Nephron (organoid): ENCODE measurements around the gene PHACTR4.
A peak's percentile ranks its signal among the peaks of the same experiment; 100 is the strongest.
"Not testable (repeated sequence)": the region's sequence is repeated elsewhere in the genome, so short reads cannot be mapped to it uniquely, and the experiment has no call there.

Experiments
- H3K27ac Mint-ChIP-seq, 3 experiments: 2 replicates each; pipeline ENCODE4 v1.8.0; 2020; ENCODE audit warnings: mixed read lengths in 3 of 3, mild to moderate bottlenecking in 2 of 3, moderate library complexity in 1 of 3
- H3K27me3 Mint-ChIP-seq: 2 replicates; pipeline ENCODE4 v1.8.0; 2021; ENCODE audit warnings: low read depth, mild to moderate bottlenecking, moderate library complexity, mixed read lengths
- H3K36me3 Mint-ChIP-seq: 2 replicates; pipeline ENCODE4 v1.8.0; 2020; ENCODE audit warnings: low read depth, mixed read lengths
- H3K4me1 Mint-ChIP-seq: 2 replicates; pipeline ENCODE4 v1.8.0; 2020; ENCODE audit warnings: mixed read lengths
- H3K4me3 Mint-ChIP-seq, 3 experiments: 2 replicates each; pipeline ENCODE4 v1.8.0; 2020; ENCODE audit warnings: mild to moderate bottlenecking in 3 of 3, mixed read lengths in 3 of 3, moderate library complexity in 2 of 3
- H3K9me3 Mint-ChIP-seq: 2 replicates; pipeline ENCODE4 v1.8.0; 2020; ENCODE audit warnings: mixed read lengths
- TF ChIP-seq, protein P1 (sequence below), 3 experiments: fragments of 200-600 bp; sonication (generic); IDR thresholded peaks; one replicate each; pipeline ENCODE4 v1.5.0; 2021; ENCODE audit warnings: antibody characterized with exemption in 3 of 3; ENCODE audit not compliant: unreplicated experiment in 3 of 3

PHACTR4 gene

DNA sequence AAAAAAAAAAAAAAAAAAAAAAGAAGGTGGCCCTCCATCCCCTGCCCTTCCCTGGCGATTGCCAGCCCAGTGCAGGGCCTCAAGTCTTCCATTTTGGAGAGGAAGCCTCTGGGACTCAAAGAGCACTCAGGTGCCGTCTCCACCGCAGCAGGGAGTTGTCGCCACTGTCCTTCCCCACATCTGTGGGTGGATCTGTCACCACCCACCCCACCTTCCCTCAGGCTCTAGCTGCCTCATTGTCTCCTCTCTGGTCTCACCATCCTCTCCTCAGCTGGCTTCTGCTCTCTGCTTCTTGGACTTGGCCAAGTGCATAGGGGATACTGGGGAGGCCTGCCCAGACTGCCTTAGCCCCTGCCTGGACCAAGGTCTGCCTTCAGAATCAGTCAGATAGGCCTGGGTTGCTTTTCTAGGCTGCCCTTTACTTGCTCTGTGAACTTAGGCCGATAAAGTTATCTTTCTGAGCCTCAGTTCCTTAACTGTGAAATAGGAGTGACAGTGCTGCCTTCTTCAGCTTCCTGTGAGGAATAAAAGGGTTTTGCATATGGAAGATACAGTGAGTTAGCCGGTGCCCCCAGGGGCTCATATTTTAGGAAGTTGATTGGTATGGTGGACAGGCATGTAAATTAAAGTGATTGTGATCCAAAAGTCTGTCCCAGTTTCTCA is 152.1 kb downstream of the PHACTR4 start:
- Mint-ChIP-seq H3K4me1 (peaks cover 19% of the 10 kb centered on the region), H3K36me3 (peaks cover 18% of the 10 kb centered on the region), H3K9me3 (no peaks in the 10 kb centered on the region), H3K4me3 (peak overlapping the region; percentile 36 to 70 (median 69)), H3K27me3 (no peaks in the 10 kb centered on the region), H3K27ac (peak overlapping the region in 1 of 3 experiments; percentile 62)
- TF ChIP-seq, protein P1, sequence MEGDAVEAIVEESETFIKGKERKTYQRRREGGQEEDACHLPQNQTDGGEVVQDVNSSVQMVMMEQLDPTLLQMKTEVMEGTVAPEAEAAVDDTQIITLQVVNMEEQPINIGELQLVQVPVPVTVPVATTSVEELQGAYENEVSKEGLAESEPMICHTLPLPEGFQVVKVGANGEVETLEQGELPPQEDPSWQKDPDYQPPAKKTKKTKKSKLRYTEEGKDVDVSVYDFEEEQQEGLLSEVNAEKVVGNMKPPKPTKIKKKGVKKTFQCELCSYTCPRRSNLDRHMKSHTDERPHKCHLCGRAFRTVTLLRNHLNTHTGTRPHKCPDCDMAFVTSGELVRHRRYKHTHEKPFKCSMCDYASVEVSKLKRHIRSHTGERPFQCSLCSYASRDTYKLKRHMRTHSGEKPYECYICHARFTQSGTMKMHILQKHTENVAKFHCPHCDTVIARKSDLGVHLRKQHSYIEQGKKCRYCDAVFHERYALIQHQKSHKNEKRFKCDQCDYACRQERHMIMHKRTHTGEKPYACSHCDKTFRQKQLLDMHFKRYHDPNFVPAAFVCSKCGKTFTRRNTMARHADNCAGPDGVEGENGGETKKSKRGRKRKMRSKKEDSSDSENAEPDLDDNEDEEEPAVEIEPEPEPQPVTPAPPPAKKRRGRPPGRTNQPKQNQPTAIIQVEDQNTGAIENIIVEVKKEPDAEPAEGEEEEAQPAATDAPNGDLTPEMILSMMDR (IDR thresholded peaks at IDR 0.05; ENCODE audit: unreplicated experiment in 3 of 3) = no peak

- not testable (repeated sequence) for H3K9me3 Mint-ChIP-seq, H3K27ac Mint-ChIP-seq, H3K4me3 Mint-ChIP-seq, H3K27me3 Mint-ChIP-seq
- Mint-ChIP-seq H3K4me1 (peaks cover 17% of the 10 kb centered on the region), H3K36me3 (peaks cover 18% of the 10 kb centered on the region)
Observed at GRCh38 chr1:28522537-28522936, 153.0 kb downstream of the PHACTR4 start.

GRCh38 chr1:28525002-28525642 is 155.6 kb downstream of the PHACTR4 start:
- H3K27ac Mint-ChIP-seq, H3K27me3 Mint-ChIP-seq, H3K4me3 Mint-ChIP-seq, H3K9me3 Mint-ChIP-seq, H3K4me1 Mint-ChIP-seq: not testable (repeated sequence)
- peaks cover 24% of the 10 kb centered on the region for H3K36me3 Mint-ChIP-seq

GRCh38 chr1:28526886-28527285 is 157.3 kb downstream of the PHACTR4 start:
- H3K27ac Mint-ChIP-seq = no peak overlapping the region
- peaks cover 31% of the 10 kb centered on the region for H3K36me3 Mint-ChIP-seq
- no peaks in the 10 kb centered on the region for H3K27me3 Mint-ChIP-seq
- H3K4me3 Mint-ChIP-seq = no peak overlapping the region
- H3K9me3 Mint-ChIP-seq = no peaks in the 10 kb centered on the region
- peaks cover under 1% of the 10 kb centered on the region for H3K4me1 Mint-ChIP-seq
- TF ChIP-seq, protein P1 (IDR thresholded peaks at IDR 0.05; ENCODE audit: unreplicated experiment in 3 of 3) = no peak

GRCh38 chr1:28530456-28530855 is 160.9 kb downstream of the PHACTR4 start:
- TF ChIP-seq, protein P1 (IDR thresholded peaks at IDR 0.05; ENCODE audit: unreplicated experiment in 3 of 3) = no peak
- no peak overlapping the region for H3K27ac Mint-ChIP-seq
- no peaks in the 10 kb centered on the region for H3K27me3 Mint-ChIP-seq
- H3K4me3 Mint-ChIP-seq = no peak overlapping the region
- H3K9me3 Mint-ChIP-seq = no peaks in the 10 kb centered on the region
- no peaks in the 10 kb centered on the region for H3K4me1 Mint-ChIP-seq
- H3K36me3 Mint-ChIP-seq = peaks cover 31% of the 10 kb centered on the region

DNA sequence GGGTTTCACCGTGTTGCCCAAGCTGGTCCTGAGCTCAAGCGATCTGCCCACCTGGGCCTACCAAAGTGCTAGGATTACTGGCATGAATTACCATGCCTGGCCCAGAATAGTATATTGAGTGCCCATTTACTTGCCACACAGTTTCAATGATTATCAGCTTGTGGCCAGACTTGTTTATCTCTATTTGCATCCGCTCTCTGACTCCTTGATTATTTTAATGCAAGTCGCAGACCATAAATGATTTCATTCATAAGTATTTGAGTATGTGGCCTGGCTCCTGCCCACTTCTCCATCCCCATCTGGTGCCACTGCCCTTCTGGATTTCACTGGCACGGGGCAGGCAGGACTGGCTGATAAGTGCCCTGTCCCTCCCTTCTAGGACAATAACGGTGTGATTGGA is 165.1 kb downstream of the PHACTR4 start:
- H3K4me1 Mint-ChIP-seq = peaks cover 8% of the 10 kb centered on the region
- H3K27ac Mint-ChIP-seq = no peak overlapping the region
- no peaks in the 10 kb centered on the region for H3K27me3 Mint-ChIP-seq
- H3K4me3 Mint-ChIP-seq = no peak overlapping the region
- peaks cover 45% of the 10 kb centered on the region for H3K36me3 Mint-ChIP-seq
- TF ChIP-seq, protein P1 (IDR thresholded peaks at IDR 0.05; ENCODE audit: unreplicated experiment in 3 of 3) = no peak
- H3K9me3 Mint-ChIP-seq = no peaks in the 10 kb centered on the region

DNA sequence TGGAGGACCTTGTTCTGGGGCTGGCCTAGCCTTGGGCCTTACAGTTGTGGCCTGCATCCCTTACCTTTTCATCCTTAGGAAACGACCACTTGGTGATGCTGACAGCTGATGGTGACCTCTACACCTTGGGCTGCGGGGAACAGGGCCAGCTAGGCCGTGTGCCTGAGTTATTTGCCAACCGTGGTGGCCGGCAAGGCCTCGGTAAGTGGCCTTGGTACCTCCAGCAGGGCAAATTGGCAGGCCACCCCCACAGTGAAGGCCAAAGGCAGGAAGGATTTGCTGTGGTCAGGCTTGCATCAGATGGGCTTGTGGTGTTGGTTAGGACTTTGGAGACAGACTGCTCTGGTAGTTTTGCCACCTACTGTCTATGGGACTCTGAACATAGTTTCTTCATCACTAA is 165.6 kb downstream of the PHACTR4 start:
- Mint-ChIP-seq H3K9me3 (no peaks in the 10 kb centered on the region), H3K27ac (no peak overlapping the region), H3K4me1 (peaks cover 8% of the 10 kb centered on the region), H3K27me3 (no peaks in the 10 kb centered on the region), H3K4me3 (no peak overlapping the region), H3K36me3 (peaks cover 41% of the 10 kb centered on the region)
- TF ChIP-seq, protein P1 (IDR thresholded peaks at IDR 0.05; ENCODE audit: unreplicated experiment in 3 of 3) = no peak
